K562 (cell line): Measurements from ENCODE around the gene PAM.

Experiments
- CREB1 ChIP-seq, 2 experiments: sonication (generic) in 1 of 2; formaldehyde crosslinking in 1 of 2; IDR thresholded peaks; 2 replicates each; pipeline versions ENCODE4 v1.6.1 to v1.8.0; 2012 to 2022; ENCODE audit warnings: inconsistent platforms in 1 of 2, mild to moderate bottlenecking in 1 of 2, missing genetic modification reagents in 1 of 2, moderate library complexity in 1 of 2
- POLR2AphosphoS5 ChIP-seq: IDR thresholded peaks from 2 replicates; pipeline ENCODE4 v1.6.1; 2011; ENCODE audit warnings: mild to moderate bottlenecking, low read depth, low read length, moderate library complexity; ENCODE audit not compliant: control insufficient read depth, insufficient read depth

DNA sequence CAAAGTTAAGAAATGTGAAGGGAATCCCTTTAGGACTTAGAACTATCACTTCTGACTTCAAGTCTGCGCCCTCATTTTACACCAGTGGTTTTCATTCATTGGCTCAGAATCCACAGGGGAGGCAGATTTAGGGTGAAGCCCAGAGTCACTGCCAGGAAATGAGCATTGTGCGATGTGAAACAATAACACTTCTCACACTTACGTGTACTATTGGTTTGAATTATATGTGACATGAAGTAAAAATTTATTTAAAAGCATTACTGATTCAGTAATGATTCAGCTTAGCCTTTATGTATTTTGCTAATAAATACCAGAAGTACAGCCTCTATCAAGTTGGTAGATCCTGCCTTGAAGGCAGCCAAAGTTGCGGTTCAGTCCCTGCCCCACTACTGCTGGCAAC lies 98.6 kb downstream of the PAM start:
- no peak for TF ChIP-seq CREB1 (IDR thresholded peaks at IDR 0.05)
- TF ChIP-seq CREB1 (CRISPR knock-in tag; IDR thresholded peaks at IDR 0.05) = no peak
- no peak for TF ChIP-seq POLR2AphosphoS5
